H1 (cell line): ENCODE measurements around the gene S1PR3. TPM values are rescaled to one million over a fixed set of nuclear protein-coding genes. Genes with fewer than 3 reads are reported as not detected.

Source experiments
- CTCF ChIA-PET: fragments of 300-600 bp; sonication (Branson Sonifier 250); formaldehyde crosslinking; loops from one replicate; lab custom pipeline; 2021; ENCODE audit not compliant: partially characterized antibody; lab: Charles Lee
- POLR2A ChIA-PET: fragments of 300-600 bp; sonication (Branson Sonifier 250); formaldehyde crosslinking; loops from one replicate; lab custom pipeline; 2021; ENCODE audit warnings: inconsistent platforms; ENCODE audit not compliant: partially characterized antibody; lab: Charles Lee
- DNase-seq, 2 experiments: peaks; one replicate each; pipeline versions ENCODE4 v3.0.0 to v3.0.0-alpha.2; 2010 to 2022; ENCODE audit warnings: low spot score in 2 of 2, low read depth in 1 of 2, mixed read lengths in 1 of 2
- FAIRE-seq: peaks from 2 replicates; lab custom pipeline; 2011; peaks lifted over from hg19 to GRCh38; lab: Jason Lieb, UNC
- H2AFZ ChIP-seq: 2 replicates; pipeline ENCODE4 v1.8.1; 2012; ENCODE audit warnings: low read length, inconsistent platforms
- H2AK5ac ChIP-seq: 2 replicates; pipeline ENCODE4 v1.6.1; 2013; ENCODE audit warnings: low read depth, low read length
- H2BK120ac ChIP-seq: replicated peaks from 2 replicates; pipeline ENCODE3; 2013; ENCODE audit warnings: low read depth, low read length, inconsistent platforms
- H2BK12ac ChIP-seq: 2 replicates; pipeline ENCODE4 v1.6.1; 2013; ENCODE audit warnings: low read depth, low read length
- H2BK15ac ChIP-seq: 2 replicates; pipeline ENCODE4 v1.6.1; 2013; ENCODE audit warnings: low read length
- H2BK20ac ChIP-seq: 2 replicates; pipeline ENCODE4 v1.6.1; 2013; ENCODE audit warnings: low read length
- H2BK5ac ChIP-seq: 2 replicates; pipeline ENCODE4 v1.6.1; 2013; ENCODE audit warnings: low read depth, low read length
- H3K14ac ChIP-seq: 2 replicates; pipeline ENCODE4 v1.6.1; 2013; ENCODE audit warnings: inconsistent platforms; ENCODE audit not compliant: insufficient read length
- H3K18ac ChIP-seq: 2 replicates; pipeline ENCODE4 v1.6.1; 2013; ENCODE audit warnings: low read length; ENCODE audit errors: extremely low read depth
- H3K23ac ChIP-seq: 2 replicates; pipeline ENCODE4 v1.6.1; 2013; ENCODE audit warnings: inconsistent platforms; ENCODE audit not compliant: insufficient read length
- H3K23me2 ChIP-seq: 2 replicates; pipeline ENCODE4 v1.6.1; 2013; ENCODE audit warnings: low read depth, low read length
- H3K27ac ChIP-seq: 2 replicates; pipeline ENCODE4 v1.6.1; 2011; ENCODE audit warnings: low read depth, low read length, inconsistent platforms
- H3K27me3 ChIP-seq, 4 experiments: replicated peaks in 1 of 4; 1 replicate in 1 of 4; 2 replicates in 3 of 4; pipeline versions ENCODE4 v1.6.1 to v1.8.1; 2011 to 2013; ENCODE audit warnings: low read length in 3 of 4, mild to moderate bottlenecking in 3 of 4, inconsistent platforms in 2 of 4, mixed read lengths in 2 of 4, moderate library complexity in 1 of 4; ENCODE audit not compliant: control insufficient read depth in 3 of 4, insufficient read depth in 3 of 4; ENCODE audit errors: extremely low read depth in 1 of 4
- H3K36me3 ChIP-seq, 4 experiments: 2 replicates each; pipeline versions ENCODE4 v1.6.1 to v1.8.1; 2011 to 2013; ENCODE audit warnings: mild to moderate bottlenecking in 4 of 4, low read length in 3 of 4, moderate library complexity in 2 of 4, control low read depth in 1 of 4, inconsistent platforms in 1 of 4; ENCODE audit not compliant: insufficient read depth in 4 of 4, control insufficient read depth in 2 of 4
- H3K4ac ChIP-seq: replicated peaks from 2 replicates; pipeline ENCODE3; 2013; ENCODE audit warnings: low read length, low read depth, mixed read lengths, inconsistent platforms; ENCODE audit not compliant: insufficient read length
- H3K4me1 ChIP-seq, 4 experiments: replicated peaks in 1 of 4; 1 replicate in 1 of 4; 2 replicates in 3 of 4; pipeline versions ENCODE4 v1.6.1 to v1.8.1; 2011 to 2013; ENCODE audit warnings: low read length in 3 of 4, inconsistent platforms in 2 of 4, mixed read lengths in 1 of 4; ENCODE audit not compliant: insufficient read depth in 4 of 4, control insufficient read depth in 3 of 4
- H3K4me2 ChIP-seq, 2 experiments: 2 replicates each; pipeline versions ENCODE4 v1.6.1 to v1.8.1; 2011 to 2013; ENCODE audit warnings: low read depth in 2 of 2, low read length in 2 of 2, control low read depth in 1 of 2, inconsistent platforms in 1 of 2, mild to moderate bottlenecking in 1 of 2; ENCODE audit not compliant: insufficient read depth in 1 of 2
- H3K4me3 ChIP-seq, 4 experiments: fragments of 200-600, 300-600 bp in 1 of 4; sonication (generic), shearing (Covaris generic), sonication (Bioruptor Twin) in 1 of 4; 2 replicates each; pipeline versions ENCODE4 v1.5.1 to v1.8.1; 2011 to 2016; ENCODE audit warnings: low read length in 4 of 4, low read depth in 3 of 4, control low read depth in 2 of 4, inconsistent platforms in 2 of 4, mild to moderate bottlenecking in 2 of 4, mixed read lengths in 1 of 4, moderate library complexity in 1 of 4; ENCODE audit not compliant: insufficient read depth in 2 of 4; ENCODE audit errors: extremely low read depth in 1 of 4
- H3K56ac ChIP-seq: replicated peaks from 2 replicates; pipeline ENCODE3; 2013; ENCODE audit warnings: low read depth, mild to moderate bottlenecking, mixed read lengths, low read length, inconsistent platforms; ENCODE audit not compliant: insufficient read length
- H3K79me1 ChIP-seq: 2 replicates; pipeline ENCODE4 v1.6.1; 2013; ENCODE audit warnings: low read depth, low read length, control low read depth
- H3K79me2 ChIP-seq, 2 experiments: 2 replicates each; pipeline versions ENCODE4 v1.6.1 to v1.8.1; 2012 to 2013; ENCODE audit warnings: low read length in 2 of 2, mild to moderate bottlenecking in 2 of 2, inconsistent platforms in 1 of 2; ENCODE audit not compliant: insufficient read depth in 2 of 2, control insufficient read depth in 1 of 2
- H3K9ac ChIP-seq, 4 experiments: replicated peaks in 1 of 4; 1 replicate in 1 of 4; 2 replicates in 3 of 4; pipeline versions ENCODE4 v1.6.1 to v1.8.1; 2011 to 2013; ENCODE audit warnings: low read depth in 3 of 4, low read length in 3 of 4, control low read depth in 2 of 4, mild to moderate bottlenecking in 2 of 4, moderate library complexity in 2 of 4, inconsistent platforms in 1 of 4; ENCODE audit errors: extremely low read depth in 1 of 4
- H3K9me3 ChIP-seq, 2 experiments: 2 replicates each; pipeline versions ENCODE4 v1.6.1 to v1.8.1; 2012 to 2013; ENCODE audit warnings: mild to moderate bottlenecking in 2 of 2, moderate library complexity in 2 of 2, control low read depth in 1 of 2, inconsistent platforms in 1 of 2, low read depth in 1 of 2, low read length in 1 of 2, mixed read lengths in 1 of 2; ENCODE audit not compliant: insufficient read depth in 2 of 2
- H4K20me1 ChIP-seq, 2 experiments: replicated peaks in 1 of 2; 2 replicates each; pipeline versions ENCODE3 to v1.8.1; 2011 to 2013; ENCODE audit warnings: inconsistent platforms in 2 of 2, low read length in 2 of 2, mild to moderate bottlenecking in 1 of 2; ENCODE audit not compliant: insufficient read depth in 2 of 2, control insufficient read depth in 1 of 2
- H4K5ac ChIP-seq: 2 replicates; pipeline ENCODE4 v1.6.1; 2013; ENCODE audit warnings: low read length, low read depth, mixed read lengths, inconsistent platforms; ENCODE audit not compliant: insufficient read length
- H4K8ac ChIP-seq: 2 replicates; pipeline ENCODE4 v1.8.0; 2013; ENCODE audit warnings: mild to moderate bottlenecking, moderate library complexity, low read length, inconsistent platforms; ENCODE audit not compliant: insufficient read depth; ENCODE audit errors: extremely low read depth
- H4K91ac ChIP-seq: replicated peaks from 2 replicates; pipeline ENCODE3; 2013; ENCODE audit warnings: low read length, mixed read lengths, inconsistent platforms; ENCODE audit not compliant: insufficient read length
- CEBPB ChIP-seq: IDR thresholded peaks from 2 replicates; pipeline ENCODE4 v1.6.1; 2012; ENCODE audit warnings: low read depth, low read length
- KDM1A ChIP-seq: fragments of 200-600, 300-600 bp; sonication (generic); IDR thresholded peaks from 2 replicates; pipeline ENCODE4 v1.7.1; 2016; ENCODE audit warnings: mild to moderate bottlenecking, low read length, borderline replicate concordance
- TAF7 ChIP-seq: optimal IDR thresholded peaks from 2 replicates; pipeline ENCODE3; 2011; ENCODE audit warnings: low read depth, mild to moderate bottlenecking, inconsistent platforms, low read length, moderate library complexity, borderline replicate concordance
- WGBS, 2 experiments: shearing (Covaris generic) in 1 of 2; methylation state at CpG; one replicate each; pipeline versions ENCODE4 v1.1.6 to v1.1.7; 2013 to 2015; ENCODE audit warnings: low lambda C conversion rate in 2 of 2, mixed read lengths in 2 of 2, inconsistent platforms in 1 of 2, low coverage in 1 of 2, missing lambda C conversion rate in 1 of 2; ENCODE audit not compliant: insufficient replicate concordance in 2 of 2, insufficient coverage in 1 of 2, insufficient read length in 1 of 2; ENCODE audit errors: extremely low coverage in 1 of 2, missing lambda C conversion rate in 1 of 2; 5-methylcytosine and 5-hydroxymethylcytosine counted together
- polyA plus RNA-seq, 7 experiments: library from polyadenylated mRNA; depleted of rRNA in 3 of 7; stranded (reverse) in 5 of 7; unstranded in 2 of 7; fragments of >200 nt in 5 of 7; fragments of 200-250 nt in 2 of 7; gene quantifications; 1 replicate in 5 of 7; 2 replicates in 1 of 7; 4 replicates in 1 of 7; pipeline versions ENCODE4 v1.2.1 to v1.2.3, GENCODE V29; 2011 to 2013; ENCODE audit warnings: missing spikeins in 2 of 7, mixed read lengths in 2 of 7
- total RNA-seq: library from RNA; stranded (reverse); fragmentation: NEBNext Ultra II Directional; extraction: Animal tissue kit (Norgen Biotek cat#: 25700); gene quantifications from 2 replicates; pipeline ENCODE4 v1.2.1, GENCODE V29; 2021

S1PR3 gene
- total and polyA plus RNA-seq, 2 of the 8 experiments (the other 6 are each of a cell fraction or from before 2014, with no cell fraction given) = 3.7 to 6.4 TPM

DNA sequence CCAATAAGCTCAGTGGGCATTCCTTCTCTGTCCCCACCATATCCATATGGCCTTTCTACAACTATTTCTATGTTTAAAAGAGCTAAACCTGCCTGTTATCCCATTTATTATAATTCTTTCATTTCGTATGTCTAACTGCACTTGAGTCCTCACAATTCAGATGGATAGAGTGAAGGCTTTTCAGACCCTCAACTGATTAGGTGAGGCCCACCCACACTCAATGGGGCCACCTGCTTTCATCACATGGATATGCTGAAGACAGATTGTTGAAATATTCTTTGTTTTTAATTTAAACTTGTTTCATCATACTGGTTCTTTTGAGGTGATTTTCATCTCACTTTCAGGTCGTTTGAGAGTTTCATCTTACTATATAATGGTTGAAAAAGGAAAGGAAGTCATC lies 5.7 kb upstream of the S1PR3 start:
- Histone ChIP-seq H3K4me2 (no peak overlapping the region), H3K27ac (no peak overlapping the region), H3K4ac (no peak overlapping the region), H3K4me3 (no peak overlapping the region), H2AK5ac (no peak overlapping the region), H2AFZ (no peak overlapping the region), H3K79me2 (no peaks in the 10 kb centered on the region), H4K20me1 (no peaks in the 10 kb centered on the region), H3K23ac (no peak overlapping the region), H2BK12ac (no peak overlapping the region), H3K4me1 (peaks cover 5 to 13% (median 11%) of the 10 kb centered on the region in 4 experiments), H4K8ac (no peak overlapping the region), H3K56ac (no peak overlapping the region), H4K5ac (no peak overlapping the region)
- CTCF ChIA-PET = no interaction called here
- FAIRE-seq = no peak
- POLR2A ChIA-PET = no interaction called here
- TF ChIP-seq CEBPB (no peak), TAF7 (no peak), KDM1A (peak; percentile 24; the same call in 1 of the 2 replicates)
- TF ChIP-seq, all 59 proteins: peak for 1
- no peak overlapping the region for H2BK20ac ChIP-seq
- H3K18ac ChIP-seq = no peak overlapping the region
- H2BK120ac ChIP-seq = no peak overlapping the region
- peaks cover 0 to 4% (median 1%) of the 10 kb centered on the region in 4 experiments; a peak in 2 of 7 replicates for H3K27me3 ChIP-seq
- H3K23me2 ChIP-seq = peaks cover 6% of the 10 kb centered on the region; the same call in 1 of the 2 replicates
- no peak overlapping the region for H2BK15ac ChIP-seq
- H2BK5ac ChIP-seq = no peak overlapping the region
- H3K9me3 ChIP-seq = peaks cover 0 to 3% of the 10 kb centered on the region in 2 experiments; a peak in 2 of 4 replicates
- no peaks in the 10 kb centered on the region for H3K79me1 ChIP-seq
- H4K91ac ChIP-seq = no peak overlapping the region
- no peak overlapping the region for H3K14ac ChIP-seq
- WGBS, 2 experiments = 75% methylated on average over 2 of the region's 2 CpGs; no CpG with 5 or more reads in 1 of the 2 experiments
- no peak for DNase-seq
- H3K9ac ChIP-seq = no peak overlapping the region
- no peaks in the 10 kb centered on the region for H3K36me3 ChIP-seq
